Fibroblast of villous mesenchyme (primary cell): ENCODE data around the gene STK32B. TPM values are rescaled to one million over a fixed set of nuclear protein-coding genes. Genes with fewer than 3 reads are reported as not detected.

Experiments
- DNase-seq: peaks from one replicate; pipeline ENCODE4 v3.0.0-alpha.2; 2010; ENCODE audit warnings: low read depth
- H3K4me3 ChIP-seq: 2 replicates; pipeline ENCODE4 v1.5.1; 2011; ENCODE audit warnings: low read depth, mild to moderate bottlenecking, low read length
- total RNA-seq: library from RNA; depleted of rRNA; stranded (reverse); fragments of >200 nt; gene quantifications from 2 replicates; pipeline ENCODE4 v1.2.3, GENCODE V29; 2012
- TF ChIP-seq, protein P1 (sequence below): IDR thresholded peaks from 2 replicates; pipeline ENCODE4 v1.5.1; 2012; ENCODE audit warnings: low read depth, mild to moderate bottlenecking, low read length; ENCODE audit not compliant: insufficient read depth

The STK32B gene
- total RNA-seq, 1 donor: 2.6 TPM

DNA sequence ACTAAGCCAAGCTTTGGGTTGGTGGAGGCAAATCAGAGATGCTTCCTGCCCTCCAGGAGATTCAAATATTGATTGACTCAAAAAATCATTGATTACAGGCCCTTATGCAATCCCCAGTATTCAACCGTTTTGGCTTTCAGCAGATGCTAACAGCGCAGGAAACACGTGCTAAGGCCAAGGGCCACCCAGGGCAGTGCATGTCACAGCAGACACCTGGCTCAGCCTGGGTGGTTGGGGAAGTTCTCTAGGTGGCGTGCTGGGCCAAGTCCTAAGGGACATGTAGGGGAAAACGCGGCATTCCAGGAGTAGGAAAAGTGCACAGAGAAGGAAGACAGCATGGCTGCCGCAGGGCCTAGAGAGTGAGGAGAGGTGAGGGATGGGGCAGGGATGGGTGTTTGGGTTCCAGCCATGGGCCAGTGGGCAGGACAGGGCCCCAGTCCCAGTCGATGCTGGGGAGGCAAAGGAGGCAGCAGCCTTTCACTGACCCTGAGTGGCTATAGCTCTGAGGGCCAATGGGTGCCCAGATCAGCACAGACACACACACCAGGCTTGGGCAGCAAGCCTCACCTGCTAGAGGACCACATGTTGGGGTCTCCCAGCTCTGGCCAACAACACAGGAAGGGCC lies 418.0 kb downstream of the STK32B start:
- H3K4me3 ChIP-seq: no peak overlapping the region
- DNase-seq: no peak
- TF ChIP-seq, protein P1, sequence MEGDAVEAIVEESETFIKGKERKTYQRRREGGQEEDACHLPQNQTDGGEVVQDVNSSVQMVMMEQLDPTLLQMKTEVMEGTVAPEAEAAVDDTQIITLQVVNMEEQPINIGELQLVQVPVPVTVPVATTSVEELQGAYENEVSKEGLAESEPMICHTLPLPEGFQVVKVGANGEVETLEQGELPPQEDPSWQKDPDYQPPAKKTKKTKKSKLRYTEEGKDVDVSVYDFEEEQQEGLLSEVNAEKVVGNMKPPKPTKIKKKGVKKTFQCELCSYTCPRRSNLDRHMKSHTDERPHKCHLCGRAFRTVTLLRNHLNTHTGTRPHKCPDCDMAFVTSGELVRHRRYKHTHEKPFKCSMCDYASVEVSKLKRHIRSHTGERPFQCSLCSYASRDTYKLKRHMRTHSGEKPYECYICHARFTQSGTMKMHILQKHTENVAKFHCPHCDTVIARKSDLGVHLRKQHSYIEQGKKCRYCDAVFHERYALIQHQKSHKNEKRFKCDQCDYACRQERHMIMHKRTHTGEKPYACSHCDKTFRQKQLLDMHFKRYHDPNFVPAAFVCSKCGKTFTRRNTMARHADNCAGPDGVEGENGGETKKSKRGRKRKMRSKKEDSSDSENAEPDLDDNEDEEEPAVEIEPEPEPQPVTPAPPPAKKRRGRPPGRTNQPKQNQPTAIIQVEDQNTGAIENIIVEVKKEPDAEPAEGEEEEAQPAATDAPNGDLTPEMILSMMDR: no peak

DNA sequence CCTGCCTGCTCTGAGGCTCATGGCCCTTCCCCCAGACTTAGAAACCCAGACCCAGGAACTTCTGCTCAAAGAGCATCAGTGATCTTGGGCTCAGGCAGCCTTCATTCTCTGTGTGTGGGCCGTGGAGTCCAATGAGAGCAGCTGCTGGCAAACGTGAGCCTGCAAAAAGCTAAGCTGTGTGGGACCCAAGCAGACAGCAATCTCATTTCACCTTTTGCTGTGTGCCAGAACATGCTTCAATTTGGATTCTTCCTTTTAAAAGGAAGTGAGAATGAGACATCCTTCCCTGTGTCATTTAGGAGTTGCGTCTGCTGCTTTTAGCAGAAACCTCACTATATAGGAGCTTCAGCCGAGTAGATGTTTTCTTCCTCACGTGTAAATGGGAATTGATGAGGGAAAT lies 418.6 kb downstream of the STK32B start:
- H3K4me3 ChIP-seq: no peak overlapping the region
- TF ChIP-seq, protein P1: no peak
- DNase-seq: no peak

DNA sequence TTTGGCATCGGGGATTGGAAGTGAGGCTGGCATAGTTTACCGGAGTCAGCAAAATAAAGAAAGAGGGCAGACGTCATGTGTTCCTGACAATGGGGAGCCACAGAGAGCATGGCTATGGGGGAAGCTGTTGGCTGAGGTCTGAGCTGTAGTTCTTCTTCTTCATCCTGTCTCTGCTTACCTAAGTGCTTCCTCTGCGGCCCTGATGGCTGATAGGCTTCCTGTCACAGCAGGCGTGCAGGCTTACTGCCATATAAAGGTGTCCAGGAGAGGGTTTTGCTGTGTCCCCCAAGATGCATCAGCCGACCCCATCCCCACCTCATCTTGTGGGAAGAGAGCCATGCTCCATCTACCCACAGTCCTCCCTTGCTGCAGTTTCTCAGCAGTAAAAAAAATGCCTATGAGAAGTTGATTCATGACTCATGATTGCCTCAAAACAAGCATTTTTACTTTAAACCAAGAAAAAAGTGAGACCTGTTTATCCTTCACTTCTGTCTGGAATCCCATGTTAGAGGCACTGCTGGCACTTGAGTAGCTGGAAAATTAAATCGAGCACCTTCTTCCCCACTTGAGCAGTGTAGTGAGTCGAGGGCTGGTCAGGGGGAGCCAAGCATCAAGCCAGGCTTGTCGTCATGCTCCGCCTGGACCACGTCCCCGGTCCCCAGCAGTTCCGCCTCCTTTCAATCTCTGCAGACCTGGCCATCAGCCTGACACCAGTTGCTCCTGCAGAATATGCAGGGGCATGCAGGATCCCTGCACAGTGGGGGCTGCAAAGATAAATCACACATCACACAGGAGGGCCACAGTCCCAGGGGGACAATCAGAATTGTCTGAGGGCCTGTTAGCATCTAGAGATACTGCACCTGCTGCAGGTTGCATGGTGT lies 419.3 kb downstream of the STK32B start:
- no peak for DNase-seq
- H3K4me3 ChIP-seq: no peak overlapping the region
- TF ChIP-seq, protein P1: no peak

DNA sequence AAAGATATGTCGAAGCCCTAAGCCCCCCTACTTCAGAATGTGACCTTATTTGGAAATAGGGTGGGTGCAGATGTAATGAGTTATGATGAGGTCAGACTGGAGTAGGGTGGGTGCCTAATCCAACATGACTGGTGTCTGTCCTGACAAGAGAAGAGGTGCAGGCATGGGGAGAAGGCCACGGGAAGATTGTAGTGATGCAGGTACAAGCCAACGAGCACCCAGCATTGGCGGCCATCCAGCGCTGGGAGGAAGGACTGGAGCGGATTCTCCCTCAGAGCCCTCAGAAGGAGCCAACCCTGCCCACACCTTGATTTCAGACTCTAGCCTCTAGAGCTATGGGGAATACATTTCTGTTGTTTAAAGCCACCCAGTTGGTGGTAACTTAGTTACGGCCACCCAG lies 419.9 kb downstream of the STK32B start:
- TF ChIP-seq, protein P1: no peak
- no peak overlapping the region for H3K4me3 ChIP-seq

DNA sequence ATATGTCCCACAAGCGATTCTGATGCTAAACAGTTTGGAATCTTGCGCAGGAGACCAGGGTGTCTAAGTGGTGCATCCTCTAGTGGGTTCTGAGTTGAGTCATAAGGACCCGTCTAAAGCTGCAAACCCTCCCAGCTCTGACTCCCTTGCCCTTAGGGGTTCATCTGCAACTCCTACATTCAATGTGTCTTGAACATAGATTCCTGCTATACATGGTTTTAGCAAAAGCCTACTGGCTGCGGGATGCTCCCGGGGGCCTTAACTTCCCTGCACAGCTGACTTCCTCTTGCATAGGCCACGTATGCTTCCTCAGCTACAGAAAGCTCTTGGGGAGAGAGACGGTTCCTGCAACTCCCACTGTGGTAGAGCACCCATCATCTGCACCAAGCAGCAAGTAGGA lies 420.4 kb downstream of the STK32B start:
- no peak overlapping the region for H3K4me3 ChIP-seq
- TF ChIP-seq, protein P1: no peak
- DNase-seq: no peak

More for the DNA sequence above, 419.9 kb downstream of the STK32B start:
- DNase-seq: no peak

DNA sequence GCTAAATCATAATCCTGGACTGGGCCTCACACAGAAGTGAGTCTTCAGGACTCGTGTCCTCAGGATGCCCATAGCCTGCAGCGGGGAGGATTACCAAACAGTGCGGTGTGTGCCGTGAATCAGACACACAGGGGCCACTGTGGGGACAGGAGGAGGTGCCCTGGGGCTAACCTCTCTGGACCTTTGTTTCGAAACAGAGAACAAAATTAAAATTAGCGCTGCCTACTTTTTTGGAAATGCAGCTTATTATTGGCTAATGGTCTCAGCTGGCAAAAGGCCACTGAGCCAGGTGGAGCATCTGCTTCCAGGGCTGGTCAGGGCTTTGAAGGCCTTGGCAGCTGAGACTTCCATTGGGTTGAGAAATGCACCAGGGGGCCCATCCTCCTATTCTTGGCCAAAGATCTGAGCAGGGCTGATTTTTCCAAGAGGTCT lies 420.9 kb downstream of the STK32B start:
- no peak for DNase-seq
- TF ChIP-seq, protein P1: no peak

DNA sequence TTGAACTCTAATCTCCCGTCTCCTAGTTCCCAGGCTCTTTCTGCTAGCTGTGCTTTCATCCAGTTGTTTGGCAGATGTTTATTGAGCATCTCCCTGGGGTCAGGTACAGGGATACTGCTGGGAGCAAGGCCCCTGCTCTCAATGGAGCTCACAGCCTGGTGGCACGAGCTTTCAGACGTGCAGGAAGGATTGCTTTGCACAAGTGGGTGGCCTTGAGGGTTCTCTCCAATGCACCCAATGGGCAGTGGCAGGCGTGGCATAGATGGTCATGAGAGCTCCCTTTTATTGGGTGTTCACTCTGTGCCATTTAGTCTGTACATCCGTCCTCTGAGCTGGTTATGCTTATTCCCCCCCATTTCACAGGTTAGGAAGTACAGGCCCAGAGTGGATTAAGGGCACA lies 421.8 kb downstream of the STK32B start:
- TF ChIP-seq, protein P1: no peak
- no peak for DNase-seq
- H3K4me3 ChIP-seq: no peak overlapping the region

More for the DNA sequence above, 420.9 kb downstream of the STK32B start:
- H3K4me3 ChIP-seq: no peak overlapping the region
